K562 (cell line): ENCODE measurements around the gene ANK3. TPM values are rescaled to one million over a fixed set of nuclear protein-coding genes. Genes with fewer than 3 reads are reported as not detected.

ENCODE experiments used
- ATAC-seq: fragments of 200-7000 bp; cut with Tn5 transposase; 3 replicates; pipeline ENCODE4 v1.9.1; 2020; ENCODE audit warnings: moderate library complexity
- BruUV-seq: library from RNA; stranded (reverse); fragments of 400-500 nt; replicated peaks from 2 replicates; lab custom pipeline; 2021; lab: Mats Ljungman, UMichigan
- CTCF ChIA-PET: fragments of 300-600 bp; formaldehyde crosslinking; extraction: SDS; loops from one replicate; lab custom pipeline; 2021; ENCODE audit warnings: low intra/inter-chr PET ratio; lab: Yijun Ruan, JAX
- POLR2A ChIA-PET: fragments of 300-600, 350-650 bp; sonication (Branson Sonifier 250); formaldehyde crosslinking; extraction: SDS; loops from one replicate; lab custom pipeline; 2021; ENCODE audit warnings: antibody characterized with exemption, inconsistent platforms; lab: Yijun Ruan, JAX
- DNase-seq, 4 experiments: peaks; one replicate each; pipeline versions ENCODE4 v3.0.0 to v3.0.0-alpha.2; 2011 to 2018; ENCODE audit warnings: low spot score in 3 of 4, mixed read lengths in 3 of 4; ENCODE audit errors: extremely low read depth in 1 of 4
- FAIRE-seq: peaks from 2 replicates; lab custom pipeline; 2011; peaks lifted over from hg19 to GRCh38; lab: Jason Lieb, UNC
- H2AFZ ChIP-seq: 2 replicates; pipeline ENCODE4 v1.6.0; 2011; ENCODE audit warnings: low read depth, low read length, control low read depth, inconsistent platforms
- H3K27ac ChIP-seq: fragments of 200-600 bp; 3 replicates; pipeline ENCODE4 v1.8.0; 2011; ENCODE audit warnings: low read depth, mild to moderate bottlenecking, control low read depth, inconsistent platforms, low read length, moderate library complexity, mixed read lengths; ENCODE audit errors: extremely low read depth
- H3K27me3 ChIP-seq, 2 experiments: fragments of 300-600 bp in 1 of 2; 2 replicates in 1 of 2; 3 replicates in 1 of 2; pipeline versions ENCODE4 v1.6.0 to v1.8.0; 2011; ENCODE audit warnings: inconsistent platforms in 2 of 2, low read length in 2 of 2, mild to moderate bottlenecking in 1 of 2, mixed read lengths in 1 of 2, moderate library complexity in 1 of 2; ENCODE audit not compliant: control insufficient read depth in 2 of 2, insufficient read depth in 2 of 2
- H3K36me3 ChIP-seq: fragments of 300-600 bp; 3 replicates; pipeline ENCODE4 v1.8.0; 2011; ENCODE audit warnings: mild to moderate bottlenecking, low read length, inconsistent platforms; ENCODE audit not compliant: control insufficient read depth, insufficient read depth
- H3K4me1 ChIP-seq, 2 experiments: fragments of 200-600 bp in 1 of 2; replicated peaks in 1 of 2; 2 replicates in 1 of 2; 3 replicates in 1 of 2; pipeline versions ENCODE4 v1.5.1 to v1.8.0; 2011; ENCODE audit warnings: inconsistent platforms in 2 of 2, low read length in 2 of 2, mild to moderate bottlenecking in 1 of 2, mixed read lengths in 1 of 2, moderate library complexity in 1 of 2; ENCODE audit not compliant: control insufficient read depth in 2 of 2, insufficient read depth in 2 of 2
- H3K4me2 ChIP-seq: 2 replicates; pipeline ENCODE4 v1.6.1; 2011; ENCODE audit warnings: low read length, control low read depth, inconsistent platforms, mixed read lengths; ENCODE audit not compliant: insufficient read depth
- H3K4me3 ChIP-seq: fragments of 200-600 bp; sonication (generic), shearing (Covaris generic); 2 replicates; pipeline ENCODE4 v1.5.1; 2016; ENCODE audit warnings: control low read depth, inconsistent platforms
- H3K79me2 ChIP-seq: fragments of 200-600 bp; 3 replicates; pipeline ENCODE4 v1.8.0; 2011; ENCODE audit warnings: low read length, inconsistent platforms; ENCODE audit not compliant: control insufficient read depth, insufficient read depth
- H3K9ac ChIP-seq, 2 experiments: 2 replicates each; pipeline versions ENCODE4 v1.6.0 to v1.6.1; 2011; ENCODE audit warnings: low read depth in 2 of 2, low read length in 2 of 2, control low read depth in 1 of 2, inconsistent platforms in 1 of 2, mild to moderate bottlenecking in 1 of 2, mixed read lengths in 1 of 2; ENCODE audit not compliant: insufficient read depth in 1 of 2
- H3K9me1 ChIP-seq: one replicate; pipeline ENCODE4 v1.6.0; 2011; ENCODE audit warnings: inconsistent platforms, mild to moderate bottlenecking, low read length, moderate library complexity; ENCODE audit not compliant: control insufficient read depth, insufficient read depth
- H3K9me3 ChIP-seq: replicated peaks from 2 replicates; pipeline ENCODE4 v1.5.1; 2011; ENCODE audit warnings: low read depth, low read length, inconsistent platforms; ENCODE audit not compliant: control insufficient read depth, insufficient read depth
- H4K20me1 ChIP-seq: replicated peaks from 2 replicates; pipeline ENCODE4 v1.6.1; 2011; ENCODE audit warnings: low read length, inconsistent platforms, mixed read lengths; ENCODE audit not compliant: control insufficient read depth, insufficient read depth
- C11orf30 ChIP-seq: fragments of 450-650 bp; IDR thresholded peaks from 2 replicates; pipeline ENCODE4 v1.6.1; 2016; ENCODE audit warnings: low read depth, mild to moderate bottlenecking
- CBX5 ChIP-seq: IDR thresholded peaks from 2 replicates; pipeline ENCODE4 v1.6.1; 2014; ENCODE audit warnings: low read depth, borderline replicate concordance
- CHCHD3 ChIP-seq: fragments of 250-450 bp; sonication (Bioruptor Pico); IDR thresholded peaks from 2 replicates; pipeline ENCODE4 v2.1.2; 2022; ENCODE audit warnings: mild to moderate bottlenecking
- DDX20 ChIP-seq: fragments of 450-650 bp; IDR thresholded peaks from 2 replicates; pipeline ENCODE4 v1.6.1; 2016; ENCODE audit warnings: missing genetic modification characterization, low read depth, mild to moderate bottlenecking, missing compliant biosample characterization, moderate library complexity
- ELF1 ChIP-seq: fragments of 200-800 bp; sonication (Bioruptor generic); IDR thresholded peaks from 2 replicates; pipeline ENCODE4 v1.6.1; 2016; ENCODE audit warnings: missing genetic modification characterization, missing compliant biosample characterization
- HDAC8 ChIP-seq: fragments of 450-650 bp; IDR thresholded peaks from 2 replicates; pipeline ENCODE4 v1.6.1; 2016; ENCODE audit warnings: mild to moderate bottlenecking, missing genetic modification characterization, moderate library complexity, missing compliant biosample characterization
- NFRKB ChIP-seq: fragments of 450-650 bp; IDR thresholded peaks from 2 replicates; pipeline ENCODE4 v1.6.1; 2016; ENCODE audit warnings: low read depth
- NFYB ChIP-seq: IDR thresholded peaks from 2 replicates; pipeline ENCODE4 v1.6.1; 2011; ENCODE audit warnings: mild to moderate bottlenecking, moderate library complexity; ENCODE audit not compliant: insufficient read length; ENCODE audit errors: extremely low read depth
- RBBP5 ChIP-seq: fragments of 200-600 bp; sonication (generic); IDR thresholded peaks from 2 replicates; pipeline ENCODE4 v1.6.1; 2012; ENCODE audit warnings: borderline replicate concordance, mild to moderate bottlenecking, low read length, control low read depth, inconsistent platforms; ENCODE audit not compliant: insufficient read depth, poor library complexity, severe bottlenecking
- SOX6 ChIP-seq: fragments of 450-650 bp; IDR thresholded peaks from 2 replicates; pipeline ENCODE4 v1.6.1; 2014; ENCODE audit warnings: mild to moderate bottlenecking
- YBX1 ChIP-seq: fragments of 450-650 bp; IDR thresholded peaks from 2 replicates; pipeline ENCODE4 v1.7.1; 2016; ENCODE audit warnings: mild to moderate bottlenecking
- ZEB2 ChIP-seq: fragments of 450-650 bp; IDR thresholded peaks from 2 replicates; pipeline ENCODE4 v1.6.1; 2016
- ZNF239 ChIP-seq: fragments of 250-450 bp; sonication (Bioruptor Pico); IDR thresholded peaks from 2 replicates; pipeline ENCODE4 v1.4.0; 2020; ENCODE audit warnings: mild to moderate bottlenecking
- WGBS: fragments of 100-300 bp; shearing (Covaris generic); methylation state at CpG from one replicate; pipeline ENCODE4 v1.1.6; 2016; ENCODE audit warnings: low coverage, mixed read lengths; ENCODE audit not compliant: insufficient coverage; ENCODE audit errors: missing lambda C conversion rate; 5-methylcytosine and 5-hydroxymethylcytosine counted together
- in situ Hi-C: fragments of 300-500 bp; cut with MboI; formaldehyde crosslinking; loops from 4 replicates; pipeline ENCODE4 v1.15.0; 2018; ENCODE audit warnings: inconsistent platforms, mixed read lengths
- intact Hi-C: fragments of 100-400 bp; cut with micrococcal nuclease; formaldehyde crosslinking; loops from 2 replicates; pipeline ENCODE4 v1.14.2; 2022
- polyA plus RNA-seq, 8 experiments: library from polyadenylated mRNA; depleted of rRNA in 4 of 8; stranded (reverse) in 5 of 8; unstranded in 3 of 8; fragments of >200 nt; fragmentation: Nextera tagmentation in 2 of 8; fragmentation: Illumina TruSeq in 1 of 8; extraction: Ambion mirVana in 2 of 8; extraction: Trizol in 1 of 8; gene quantifications; 2 replicates each; pipeline versions ENCODE4 v1.2.1 to v1.2.3, GENCODE V29; 2011 to 2014; ENCODE audit warnings: inconsistent platforms in 1 of 8, missing spikeins in 1 of 8
- total RNA-seq, 7 experiments: library from RNA; depleted of rRNA in 6 of 7; stranded (reverse); fragments of >200 nt in 6 of 7; fragmentation: Illumina TruSeq in 2 of 7; extraction: Trizol in 2 of 7; gene quantifications; 2 replicates each; pipeline versions ENCODE4 v1.2.1 to v1.2.3, GENCODE V29; 2011 to 2021; ENCODE audit warnings: low replicate concordance in 1 of 7
- TF ChIP-seq, protein P1 (sequence below): fragments of 250-450 bp; sonication (Bioruptor Pico); IDR thresholded peaks from 2 replicates; pipeline ENCODE4 v1.6.1; 2021; ENCODE audit warnings: mild to moderate bottlenecking
- TF ChIP-seq, protein P2 (sequence below): fragments of 250-450 bp; sonication (Bioruptor Pico); IDR thresholded peaks from 2 replicates; pipeline ENCODE4 v1.8.0; 2021; ENCODE audit warnings: moderate library complexity, mild to moderate bottlenecking, inconsistent platforms

Gene ANK3
- total and polyA plus RNA-seq, 9 of the 15 experiments (the other 6 are each of a cell fraction or from before 2014, with no cell fraction given): 10.0 to 32.3 (median 17.9) TPM

DNA sequence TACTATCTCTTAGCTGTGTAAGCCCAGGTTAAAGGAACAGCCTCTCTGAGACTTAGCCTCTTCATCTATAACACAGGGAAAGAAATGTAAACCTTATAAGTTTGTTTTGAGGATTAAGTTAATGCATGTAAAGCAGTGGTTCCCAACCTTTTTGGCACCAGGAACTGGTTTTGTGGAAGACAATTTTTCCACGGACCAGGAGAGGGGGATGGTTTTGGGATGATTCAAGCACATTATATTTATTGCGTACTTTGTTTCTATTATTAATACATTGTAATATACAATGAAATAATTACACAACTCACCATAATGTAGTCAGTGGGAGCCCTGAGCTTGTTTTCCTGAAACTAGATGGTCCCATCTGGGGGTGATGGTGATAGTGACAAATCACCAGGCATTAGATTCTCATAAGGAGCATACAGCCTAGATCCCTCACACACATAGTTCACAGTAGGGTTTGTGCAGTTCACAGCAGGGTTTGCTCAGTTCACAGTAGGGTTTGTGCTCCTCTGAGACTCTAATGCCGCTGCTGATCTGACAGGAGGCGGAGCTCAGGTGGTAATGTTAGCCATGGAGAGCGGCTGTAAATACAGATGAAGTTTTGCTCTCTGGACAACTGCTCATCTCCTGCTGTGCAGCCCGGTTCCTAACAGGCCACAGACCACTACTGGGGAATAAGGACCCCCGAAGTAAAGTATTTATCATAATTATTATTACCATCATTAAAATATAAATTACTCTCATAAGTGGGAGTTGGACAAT, 41.3 kb upstream of the ANK3 start (continued):
- no peak for TF ChIP-seq DDX20
- no peak for TF ChIP-seq C11orf30
- TF ChIP-seq SOX6: no peak

DNA sequence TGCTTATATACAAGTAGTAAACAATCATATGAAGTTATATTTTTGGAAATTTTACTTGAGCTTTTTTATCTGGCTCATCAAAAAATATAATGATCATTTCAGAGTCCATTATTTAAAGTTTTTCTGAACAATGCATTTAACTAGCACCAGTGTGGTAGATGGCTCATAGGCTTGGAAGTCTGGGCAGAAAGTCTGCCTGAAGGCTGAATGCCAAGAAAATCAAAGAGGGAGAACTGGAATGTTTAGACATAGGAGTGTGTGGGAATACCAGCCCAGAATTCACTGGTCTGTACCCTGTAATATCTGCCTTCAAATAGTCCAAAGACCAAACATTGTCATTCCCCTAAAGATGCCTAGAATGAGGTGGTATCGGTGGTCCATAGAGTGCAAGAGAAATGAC, 40.3 kb upstream of the ANK3 start:
- Histone ChIP-seq H3K4me2 (no peak overlapping the region), H4K20me1 (no peaks in the 10 kb centered on the region), H3K9me3 (no peaks in the 10 kb centered on the region), H3K9ac (no peak overlapping the region), H3K4me1 (peaks cover 0 to 35% of the 10 kb centered on the region in 2 experiments; a peak in 2 of 5 replicates), H2AFZ (no peak overlapping the region), H3K4me3 (no peak overlapping the region), H3K79me2 (no peaks in the 10 kb centered on the region), H3K27me3 (no peaks in the 10 kb centered on the region), H3K27ac (no peak overlapping the region), H3K9me1 (no peaks in the 10 kb centered on the region), H3K36me3 (no peaks in the 10 kb centered on the region)
- ChIA-PET POLR2A (no interaction called here), CTCF (no interaction called here)
- TF ChIP-seq, protein P1, sequence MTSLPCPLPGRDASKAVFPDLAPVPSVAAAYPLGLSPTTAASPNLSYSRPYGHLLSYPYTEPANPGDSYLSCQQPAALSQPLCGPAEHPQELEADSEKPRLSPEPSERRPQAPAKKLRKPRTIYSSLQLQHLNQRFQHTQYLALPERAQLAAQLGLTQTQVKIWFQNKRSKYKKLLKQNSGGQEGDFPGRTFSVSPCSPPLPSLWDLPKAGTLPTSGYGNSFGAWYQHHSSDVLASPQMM: no peak
- TF ChIP-seq YBX1 (no peak), NFYB (no peak), NFRKB (no peak), CBX5 (no peak), HDAC8 (tag) (no peak), ELF1 (tag) (no peak), RBBP5 (no peak), ZNF239 (CRISPR knock-in tag) (no peak), ZEB2 (no peak), CHCHD3 (no peak)
- TF ChIP-seq, protein P2, sequence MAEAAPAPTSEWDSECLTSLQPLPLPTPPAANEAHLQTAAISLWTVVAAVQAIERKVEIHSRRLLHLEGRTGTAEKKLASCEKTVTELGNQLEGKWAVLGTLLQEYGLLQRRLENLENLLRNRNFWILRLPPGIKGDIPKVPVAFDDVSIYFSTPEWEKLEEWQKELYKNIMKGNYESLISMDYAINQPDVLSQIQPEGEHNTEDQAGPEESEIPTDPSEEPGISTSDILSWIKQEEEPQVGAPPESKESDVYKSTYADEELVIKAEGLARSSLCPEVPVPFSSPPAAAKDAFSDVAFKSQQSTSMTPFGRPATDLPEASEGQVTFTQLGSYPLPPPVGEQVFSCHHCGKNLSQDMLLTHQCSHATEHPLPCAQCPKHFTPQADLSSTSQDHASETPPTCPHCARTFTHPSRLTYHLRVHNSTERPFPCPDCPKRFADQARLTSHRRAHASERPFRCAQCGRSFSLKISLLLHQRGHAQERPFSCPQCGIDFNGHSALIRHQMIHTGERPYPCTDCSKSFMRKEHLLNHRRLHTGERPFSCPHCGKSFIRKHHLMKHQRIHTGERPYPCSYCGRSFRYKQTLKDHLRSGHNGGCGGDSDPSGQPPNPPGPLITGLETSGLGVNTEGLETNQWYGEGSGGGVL (CRISPR knock-in tag): no peak
- WGBS: 79% methylated on average over 1 of the region's 1 CpG
- in situ Hi-C loops (loop anchor here (10.0 to 25.0 kb wide), 3 partner anchors 195 to 793 kb away; no protein-coding TSS in a partner anchor), intact Hi-C loops (loop anchor here (5.0 kb wide), 1 partner anchor 803 kb away; no protein-coding TSS in a partner anchor)
- no TSS peak for BruUV-seq
- ATAC-seq (no peak), DNase-seq (no peak), FAIRE-seq (no peak)
